ENCODE data around the gene SPATA20.

DNA sequence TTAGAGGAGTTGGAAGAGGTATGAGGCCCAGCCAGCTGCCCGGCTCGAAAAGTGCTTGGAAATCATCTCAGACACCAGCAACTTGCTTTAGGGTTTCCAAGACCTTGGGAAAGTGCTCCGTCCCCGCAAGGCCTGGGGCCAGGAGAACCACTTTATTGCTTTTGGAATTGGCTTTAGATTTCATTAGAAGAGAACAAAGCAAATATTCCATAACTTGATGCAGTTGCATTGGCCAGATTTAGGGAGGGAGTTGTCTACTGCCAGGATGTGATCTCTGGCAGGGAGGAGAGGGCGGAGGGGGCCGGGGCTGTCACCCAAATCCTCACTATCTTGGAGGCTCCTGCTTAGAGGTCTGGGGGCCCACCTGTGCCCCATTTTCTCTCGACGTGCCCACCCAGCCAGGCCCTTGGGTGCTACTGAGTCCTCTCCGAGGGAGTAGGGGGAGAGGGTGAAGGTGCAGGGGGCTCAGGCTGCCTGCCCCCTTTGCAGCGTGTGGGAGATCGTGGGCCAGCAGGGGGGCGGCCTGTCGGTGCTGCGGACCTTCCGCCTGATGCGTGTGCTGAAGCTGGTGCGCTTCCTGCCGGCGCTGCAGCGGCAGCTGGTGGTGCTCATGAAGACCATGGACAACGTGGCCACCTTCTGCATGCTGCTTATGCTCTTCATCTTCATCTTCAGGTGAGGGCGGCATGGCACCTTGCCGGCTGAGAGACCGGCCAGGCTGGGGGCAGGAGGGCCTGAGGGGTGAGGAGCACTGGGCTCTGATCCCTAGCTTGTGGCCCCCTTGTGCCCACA lies 44.2 kb downstream of the SPATA20 start:
- TF ChIP-seq CTCF (IDR thresholded peaks at IDR 0.05): no peak
- TF ChIP-seq POLR2A (IDR thresholded peaks at IDR 0.05): no peak
- no peak for TF ChIP-seq EP300 (IDR thresholded peaks at IDR 0.05)

Measured in ovary (tissue), 3 donors.